Tibial nerve (tissue), 4 donors: ENCODE data around the gene YRDC.

Source experiments
- CTCF ChIP-seq, 5 experiments: fragments of 200-600 bp in 3 of 5; fragments of 450-650 bp in 2 of 5; sonication (generic) in 3 of 5; IDR thresholded peaks; one replicate each; pipeline ENCODE4 v1.5.1; 2016 to 2019; ENCODE audit warnings: antibody characterized with exemption in 5 of 5, mild to moderate bottlenecking in 3 of 5, moderate library complexity in 2 of 5
- EP300 ChIP-seq, 2 donors: sonication (generic); formaldehyde crosslinking; IDR thresholded peaks; one replicate each; pipeline ENCODE4 v1.6.1; 2017; ENCODE audit warnings: antibody characterized with exemption in 2 of 2, mild to moderate bottlenecking in 1 of 2
- POLR2A ChIP-seq, 2 donors: fragments of 450-650 bp; IDR thresholded peaks; one replicate each; pipeline ENCODE4 v1.6.1; 2017; ENCODE audit warnings: antibody characterized with exemption in 2 of 2, mild to moderate bottlenecking in 2 of 2, moderate library complexity in 2 of 2

GRCh38 chr1:37782491-37782890 is 25.5 kb downstream of the YRDC start:
- TF ChIP-seq POLR2A (IDR thresholded peaks at IDR 0.05) (no peak), CTCF (IDR thresholded peaks at IDR 0.05) (no peak), EP300 (IDR thresholded peaks at IDR 0.05) (no peak)
